ENCODE results near the gene RGS7BP. TPM values are rescaled to one million over a fixed set of nuclear protein-coding genes. Genes with fewer than 3 reads are reported as not detected.

Gene RGS7BP
- polyA plus RNA-seq, 2 of the 4 experiments (the other 2 are of a cell fraction), result not detected

DNA sequence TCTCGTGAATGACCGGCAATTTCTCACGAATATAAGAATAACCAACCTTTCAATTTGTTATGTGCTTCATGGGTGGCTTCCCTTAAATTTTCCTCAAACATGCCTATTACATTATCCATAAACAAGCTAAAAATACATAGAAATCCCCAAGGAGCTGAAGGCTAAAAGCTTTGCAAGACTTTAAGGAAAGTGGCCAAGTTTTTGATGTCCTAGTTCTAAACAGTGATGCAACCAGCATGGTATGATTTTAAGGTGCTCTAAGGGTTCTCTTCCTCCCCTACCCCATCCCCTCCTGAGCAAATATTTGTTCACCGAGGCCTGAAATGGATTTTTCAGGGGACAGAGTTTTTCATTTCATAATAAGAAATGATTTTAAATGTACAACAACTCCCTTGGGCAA is 79.8 kb downstream of the RGS7BP start:
- Histone ChIP-seq H3K4me2 (no peak overlapping the region), H3K4me3 (no peak overlapping the region), H3K27ac (no peak overlapping the region), H3K4me1 (no peaks in the 10 kb centered on the region), H3K9me3 (no peaks in the 10 kb centered on the region)
- POLR2A ChIA-PET, result no interaction called here
- 19% methylated on average over 4 of the region's 4 CpGs for WGBS (ENCODE audit: missing lambda C conversion rate)
- no peak for DNase-seq (ENCODE audit: low read depth in 1 of 2, low spot score in 1 of 2)
- CTCF ChIA-PET, result no interaction called here
- TF ChIP-seq, protein P1, sequence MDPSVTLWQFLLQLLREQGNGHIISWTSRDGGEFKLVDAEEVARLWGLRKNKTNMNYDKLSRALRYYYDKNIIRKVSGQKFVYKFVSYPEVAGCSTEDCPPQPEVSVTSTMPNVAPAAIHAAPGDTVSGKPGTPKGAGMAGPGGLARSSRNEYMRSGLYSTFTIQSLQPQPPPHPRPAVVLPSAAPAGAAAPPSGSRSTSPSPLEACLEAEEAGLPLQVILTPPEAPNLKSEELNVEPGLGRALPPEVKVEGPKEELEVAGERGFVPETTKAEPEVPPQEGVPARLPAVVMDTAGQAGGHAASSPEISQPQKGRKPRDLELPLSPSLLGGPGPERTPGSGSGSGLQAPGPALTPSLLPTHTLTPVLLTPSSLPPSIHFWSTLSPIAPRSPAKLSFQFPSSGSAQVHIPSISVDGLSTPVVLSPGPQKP (IDR thresholded peaks at IDR 0.05; ENCODE audit: low read depth, low read length), result no peak
- TF ChIP-seq BHLHE40 (IDR thresholded peaks at IDR 0.05; ENCODE audit: low read depth, low read length), result no peak
- no peak for TF ChIP-seq CBX2 (IDR thresholded peaks at IDR 0.05; ENCODE audit: borderline replicate concordance, low read depth)
- TF ChIP-seq JUN (IDR thresholded peaks at IDR 0.05), result no peak
- TF ChIP-seq, protein P2, sequence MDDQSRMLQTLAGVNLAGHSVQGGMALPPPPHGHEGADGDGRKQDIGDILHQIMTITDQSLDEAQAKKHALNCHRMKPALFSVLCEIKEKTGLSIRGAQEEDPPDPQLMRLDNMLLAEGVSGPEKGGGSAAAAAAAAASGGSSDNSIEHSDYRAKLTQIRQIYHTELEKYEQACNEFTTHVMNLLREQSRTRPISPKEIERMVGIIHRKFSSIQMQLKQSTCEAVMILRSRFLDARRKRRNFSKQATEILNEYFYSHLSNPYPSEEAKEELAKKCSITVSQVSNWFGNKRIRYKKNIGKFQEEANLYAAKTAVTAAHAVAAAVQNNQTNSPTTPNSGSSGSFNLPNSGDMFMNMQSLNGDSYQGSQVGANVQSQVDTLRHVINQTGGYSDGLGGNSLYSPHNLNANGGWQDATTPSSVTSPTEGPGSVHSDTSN (IDR thresholded peaks at IDR 0.05), result no peak
- ATAC-seq, result no peak
- no peak for FAIRE-seq

DNA sequence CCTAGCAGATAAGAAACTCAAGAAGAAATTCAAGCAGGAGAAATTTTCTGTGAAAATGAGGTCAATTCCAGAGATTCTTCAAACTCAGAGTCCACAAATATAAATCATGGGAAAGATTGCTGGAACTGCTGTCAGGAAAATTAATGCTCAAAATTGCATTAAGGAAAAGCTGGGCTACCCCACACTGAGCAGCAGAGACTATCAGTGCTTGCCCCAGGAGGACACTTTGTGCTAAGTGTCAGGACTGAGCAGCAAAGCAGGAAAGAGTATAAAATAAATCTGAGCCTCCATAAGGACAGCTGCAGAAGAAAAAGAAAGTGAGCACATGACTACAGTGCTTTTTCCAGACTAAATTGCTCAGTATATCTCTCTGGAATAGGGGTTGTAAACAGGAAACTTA is 81.6 kb downstream of the RGS7BP start:
- Histone ChIP-seq H3K27ac (no peak overlapping the region), H3K4me3 (no peak overlapping the region), H3K9me3 (no peaks in the 10 kb centered on the region), H3K4me2 (no peak overlapping the region), H3K4me1 (no peaks in the 10 kb centered on the region)
- DNase-seq (ENCODE audit: low read depth in 1 of 2, low spot score in 1 of 2), result no peak
- CTCF ChIA-PET, result no interaction called here
- no peak for TF ChIP-seq POLR2AphosphoS2 (conservative IDR thresholded peaks at IDR 0.05; ENCODE audit: low read length)
- no peak for TF ChIP-seq RCOR1 (IDR thresholded peaks at IDR 0.05; ENCODE audit: low read depth, low read length)
- TF ChIP-seq, protein P3, sequence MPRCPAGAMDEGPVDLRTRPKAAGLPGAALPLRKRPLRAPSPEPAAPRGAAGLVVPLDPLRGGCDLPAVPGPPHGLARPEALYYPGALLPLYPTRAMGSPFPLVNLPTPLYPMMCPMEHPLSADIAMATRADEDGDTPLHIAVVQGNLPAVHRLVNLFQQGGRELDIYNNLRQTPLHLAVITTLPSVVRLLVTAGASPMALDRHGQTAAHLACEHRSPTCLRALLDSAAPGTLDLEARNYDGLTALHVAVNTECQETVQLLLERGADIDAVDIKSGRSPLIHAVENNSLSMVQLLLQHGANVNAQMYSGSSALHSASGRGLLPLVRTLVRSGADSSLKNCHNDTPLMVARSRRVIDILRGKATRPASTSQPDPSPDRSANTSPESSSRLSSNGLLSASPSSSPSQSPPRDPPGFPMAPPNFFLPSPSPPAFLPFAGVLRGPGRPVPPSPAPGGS (IDR thresholded peaks at IDR 0.05), result no peak
- TF ChIP-seq ZNF302 (CRISPR knock-in tag; IDR thresholded peaks at IDR 0.05), result no peak
- TF ChIP-seq MAZ (IDR thresholded peaks at IDR 0.05; ENCODE audit: borderline replicate concordance, low read depth, low read length), result no peak
- TF ChIP-seq, protein P4, sequence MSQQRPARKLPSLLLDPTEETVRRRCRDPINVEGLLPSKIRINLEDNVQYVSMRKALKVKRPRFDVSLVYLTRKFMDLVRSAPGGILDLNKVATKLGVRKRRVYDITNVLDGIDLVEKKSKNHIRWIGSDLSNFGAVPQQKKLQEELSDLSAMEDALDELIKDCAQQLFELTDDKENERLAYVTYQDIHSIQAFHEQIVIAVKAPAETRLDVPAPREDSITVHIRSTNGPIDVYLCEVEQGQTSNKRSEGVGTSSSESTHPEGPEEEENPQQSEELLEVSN (IDR thresholded peaks at IDR 0.05; ENCODE audit: borderline replicate concordance, low read depth), result no peak
- no peak for TF ChIP-seq EP300 (IDR thresholded peaks at IDR 0.05)
- TF ChIP-seq NR3C1 (IDR thresholded peaks at IDR 0.05), result no peak
- POLR2A ChIA-PET, result no interaction called here
- no peak for ATAC-seq
- FAIRE-seq, result no peak

DNA sequence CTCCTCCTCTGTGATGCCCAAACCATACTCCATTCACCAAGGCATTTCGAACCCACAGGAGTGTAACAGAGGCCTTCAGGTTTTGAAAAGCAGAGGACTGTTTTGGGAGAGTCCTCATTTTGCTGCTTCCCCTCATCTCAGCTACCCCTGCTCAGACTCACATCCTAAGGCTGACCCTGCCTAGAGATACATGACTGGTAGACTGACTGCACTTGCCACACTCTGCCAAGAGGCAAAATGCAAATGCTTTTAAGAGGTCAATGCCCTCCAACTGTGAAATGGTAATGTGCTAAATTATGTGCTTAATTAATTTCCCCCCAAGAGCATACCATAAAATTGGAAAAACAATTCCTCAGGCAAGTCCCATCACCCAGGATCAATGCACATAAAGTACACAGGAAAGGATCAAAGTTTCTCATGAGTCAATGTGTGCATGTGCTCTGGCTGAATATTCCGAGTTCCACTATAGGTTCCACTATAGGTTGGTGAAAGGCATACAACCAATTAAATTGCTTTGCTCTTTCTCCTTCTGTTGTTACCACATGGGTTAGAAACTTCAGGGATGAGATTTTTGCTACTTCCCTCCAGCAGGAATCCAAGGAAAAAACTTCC is 87.0 kb downstream of the RGS7BP start:
- Histone ChIP-seq H3K4me3 (no peak overlapping the region), H3K4me2 (no peak overlapping the region), H3K27ac (no peak overlapping the region), H3K9me3 (no peaks in the 10 kb centered on the region), H3K4me1 (no peaks in the 10 kb centered on the region)
- DNase-seq (ENCODE audit: low read depth in 1 of 2, low spot score in 1 of 2) (no peak), FAIRE-seq (no peak), ATAC-seq (no peak)
- WGBS (ENCODE audit: missing lambda C conversion rate), result 0% methylated on average over 2 of the region's 2 CpGs
- ChIA-PET POLR2A (no interaction called here), CTCF (interaction anchor here (1.7 kb wide), 1 partner anchor 42 kb away, joined by 5 read pairs; no protein-coding TSS in a partner anchor)
- no peak for TF ChIP-seq CEBPB (IDR thresholded peaks at IDR 0.05)
- no peak for TF ChIP-seq TP53 (CRISPR knock-in tag; IDR thresholded peaks at IDR 0.05)
- TF ChIP-seq ZC3H11A (IDR thresholded peaks at IDR 0.05), result no peak
- TF ChIP-seq JUNB (IDR thresholded peaks at IDR 0.05), result no peak
- TF ChIP-seq HOXB5 (CRISPR knock-in tag; IDR thresholded peaks at IDR 0.05), result no peak
- TF ChIP-seq, protein P5, sequence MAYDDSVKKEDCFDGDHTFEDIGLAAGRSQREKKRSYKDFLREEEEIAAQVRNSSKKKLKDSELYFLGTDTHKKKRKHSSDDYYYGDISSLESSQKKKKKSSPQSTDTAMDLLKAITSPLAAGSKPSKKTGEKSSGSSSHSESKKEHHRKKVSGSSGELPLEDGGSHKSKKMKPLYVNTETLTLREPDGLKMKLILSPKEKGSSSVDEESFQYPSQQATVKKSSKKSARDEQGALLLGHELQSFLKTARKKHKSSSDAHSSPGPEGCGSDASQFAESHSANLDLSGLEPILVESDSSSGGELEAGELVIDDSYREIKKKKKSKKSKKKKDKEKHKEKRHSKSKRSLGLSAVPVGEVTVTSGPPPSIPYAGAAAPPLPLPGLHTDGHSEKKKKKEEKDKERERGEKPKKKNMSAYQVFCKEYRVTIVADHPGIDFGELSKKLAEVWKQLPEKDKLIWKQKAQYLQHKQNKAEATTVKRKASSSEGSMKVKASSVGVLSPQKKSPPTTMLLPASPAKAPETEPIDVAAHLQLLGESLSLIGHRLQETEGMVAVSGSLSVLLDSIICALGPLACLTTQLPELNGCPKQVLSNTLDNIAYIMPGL (CRISPR knock-in tag; IDR thresholded peaks at IDR 0.05; ENCODE audit: borderline replicate concordance), result no peak
- TF ChIP-seq POLR2AphosphoS2 (conservative IDR thresholded peaks at IDR 0.05; ENCODE audit: low read length), result no peak
- TF ChIP-seq, protein P6, sequence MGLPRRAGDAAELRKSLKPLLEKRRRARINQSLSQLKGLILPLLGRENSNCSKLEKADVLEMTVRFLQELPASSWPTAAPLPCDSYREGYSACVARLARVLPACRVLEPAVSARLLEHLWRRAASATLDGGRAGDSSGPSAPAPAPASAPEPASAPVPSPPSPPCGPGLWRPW (IDR thresholded peaks at IDR 0.05), result no peak
